Activated CD8-positive, alpha-beta memory T cell treated with anti-CD3 and anti-CD28 coated beads for 4 hours (primary cell): ENCODE results near the gene OR2AE1.

Source experiments
- DNase-seq, 2 donors: peaks; one replicate each; pipeline ENCODE4 v3.0.0-alpha.2; 2020; ENCODE audit warnings: low read depth in 2 of 2

OR2AE1 gene

GRCh38 chr7:99860281-99861127, 16.3 kb downstream of the OR2AE1 start:
- no peak for DNase-seq

GRCh38 chr7:99855236-99855635, 21.6 kb downstream of the OR2AE1 start:
- no peak for DNase-seq

GRCh38 chr7:99848420-99849216, 28.2 kb downstream of the OR2AE1 start:
- DNase-seq = no peak

- DNase-seq = no peak
These were observed 32.5 kb downstream of the OR2AE1 start for GRCh38 chr7:99844328-99844727.

DNA sequence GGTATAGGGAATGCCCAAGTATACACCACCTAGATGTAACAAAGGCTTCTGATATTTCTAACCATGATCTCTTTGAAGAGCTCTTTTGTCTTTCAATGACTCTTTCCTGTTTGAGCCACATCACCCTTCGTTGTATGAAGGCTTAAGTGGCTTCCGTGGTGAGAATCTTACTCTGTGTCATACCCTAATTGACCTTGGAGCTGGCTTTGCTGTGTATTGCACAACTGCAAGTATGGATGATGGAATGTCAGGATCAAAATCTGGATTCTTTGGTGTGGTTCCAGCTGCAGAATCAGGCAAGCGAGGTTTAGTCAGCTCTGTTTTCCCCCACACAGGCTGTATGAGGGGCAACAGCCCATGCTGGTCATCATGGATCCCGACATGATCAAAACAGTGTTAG, 33.0 kb downstream of the OR2AE1 start:
- DNase-seq = no peak

GRCh38 chr7:99842926-99843325, 33.9 kb downstream of the OR2AE1 start:
- DNase-seq = no peak

DNA sequence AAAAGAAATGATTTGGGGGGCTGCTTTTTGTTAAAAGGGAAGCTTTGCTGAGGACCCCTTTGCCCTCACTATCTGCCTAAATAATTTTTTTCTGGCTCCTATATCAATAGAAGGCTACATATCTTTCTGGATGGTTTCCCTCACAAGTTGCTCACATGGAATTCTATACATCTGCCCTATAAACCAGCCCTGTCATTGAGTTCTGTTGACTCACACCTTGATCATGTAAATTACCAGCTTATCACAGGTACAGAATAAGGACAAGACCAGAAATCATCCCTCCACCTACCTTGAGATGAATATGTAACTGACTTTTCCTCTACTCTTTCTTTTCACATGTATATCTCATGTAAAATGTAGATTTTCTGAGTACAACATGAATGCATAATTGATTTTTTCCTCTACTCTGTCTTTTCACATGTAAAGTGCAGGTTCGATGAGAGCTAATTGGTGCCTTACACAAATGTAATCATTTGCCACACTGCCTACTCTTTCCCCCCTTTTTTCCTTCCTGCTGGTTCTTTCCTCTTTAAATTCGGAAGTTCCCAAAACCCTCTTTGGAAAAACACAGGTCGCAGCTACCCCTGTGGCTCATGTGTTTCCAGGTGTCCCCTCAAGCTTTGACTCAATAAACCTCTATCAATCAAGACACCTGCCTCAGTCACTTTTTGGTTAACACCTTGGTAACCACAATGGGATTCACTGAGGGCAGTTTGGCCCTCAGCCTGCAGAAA, 36.5 kb downstream of the OR2AE1 start:
- DNase-seq = no peak

DNA sequence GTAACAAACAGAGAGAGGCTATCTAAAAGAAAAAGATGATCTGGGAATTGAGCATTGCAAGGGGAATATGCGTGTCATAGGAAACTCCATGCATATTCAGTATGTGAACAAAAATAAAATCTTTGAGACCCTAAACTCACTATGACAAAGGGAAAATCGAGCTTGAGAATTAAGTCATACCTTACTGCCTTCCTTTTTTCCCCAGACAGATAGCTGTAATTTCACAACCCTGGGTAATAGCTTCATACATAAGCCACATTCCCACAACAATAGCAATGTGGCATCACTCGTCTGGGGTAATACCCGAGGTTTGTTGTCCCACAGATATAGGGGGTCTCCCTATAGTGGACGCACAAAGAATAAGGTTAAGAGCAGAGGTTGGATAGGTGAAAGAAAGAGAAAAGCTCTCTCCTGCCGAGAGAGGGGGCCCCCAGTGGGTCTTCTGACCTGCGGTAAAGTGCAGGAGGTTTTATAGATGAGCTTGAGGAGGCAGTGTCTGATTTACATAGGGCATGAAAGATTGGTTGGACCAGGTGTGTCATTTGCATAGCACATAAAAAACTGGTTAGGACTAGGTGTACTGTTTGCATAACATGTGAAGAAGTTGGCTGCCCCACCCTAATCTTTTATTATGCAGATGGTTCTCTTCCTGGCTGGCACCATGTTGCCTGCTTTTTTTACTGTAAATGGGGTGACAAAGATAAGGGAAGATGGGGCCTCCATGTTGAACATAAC, 37.4 kb downstream of the OR2AE1 start:
- DNase-seq = no peak

DNA sequence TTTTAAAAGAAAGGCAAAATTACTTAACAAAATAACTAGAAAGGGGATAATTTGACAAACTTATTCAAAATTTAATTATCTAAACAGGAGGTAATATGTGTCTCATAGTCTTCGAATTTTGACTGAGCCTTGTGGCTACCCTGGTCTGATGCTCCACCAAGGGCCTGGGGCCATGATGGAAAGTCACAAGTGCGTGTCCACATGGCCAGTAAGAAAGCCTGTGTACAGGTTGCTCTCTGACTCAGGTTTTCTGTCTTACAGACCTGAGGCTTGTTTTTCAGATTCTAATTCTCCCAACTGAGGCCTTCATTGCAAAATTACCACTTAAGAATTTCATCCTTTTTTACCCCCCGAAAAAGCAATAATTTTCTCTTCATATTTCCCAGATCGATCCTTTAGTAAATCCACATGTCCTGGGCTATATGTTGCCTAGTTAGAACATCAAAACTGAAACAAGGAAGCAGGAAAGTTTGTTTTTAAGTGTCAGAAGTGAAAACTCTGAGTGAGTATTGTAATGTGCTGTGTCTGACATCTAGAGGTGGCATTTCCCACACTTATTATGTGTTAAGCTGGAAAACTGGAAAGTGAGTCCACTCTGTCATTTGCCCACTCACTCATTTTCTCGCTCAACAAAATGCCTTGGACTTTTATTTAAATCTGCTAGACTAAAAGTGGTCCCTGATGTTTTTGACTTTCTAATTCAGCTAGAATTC, 39.0 kb downstream of the OR2AE1 start:
- DNase-seq = no peak

DNA sequence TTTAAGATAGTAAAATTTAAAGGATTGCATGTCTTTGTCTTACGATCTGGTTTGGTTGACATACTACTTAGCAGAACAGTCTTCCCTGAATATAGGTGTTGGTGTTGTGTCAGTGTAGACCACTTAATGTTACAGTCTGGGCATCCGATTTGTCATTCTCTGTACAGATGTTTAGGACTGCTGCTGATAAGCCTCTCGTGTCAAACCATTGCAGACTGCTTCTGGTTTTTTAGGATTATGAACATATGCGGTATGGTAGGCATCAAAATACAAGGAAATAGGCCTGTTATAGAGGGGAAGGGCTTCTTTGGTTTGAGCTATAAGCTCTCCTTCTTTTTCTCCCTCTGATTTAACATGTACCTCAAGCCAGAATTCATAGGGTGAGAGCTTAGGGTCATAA, 41.6 kb downstream of the OR2AE1 start:
- no peak for DNase-seq

DNA sequence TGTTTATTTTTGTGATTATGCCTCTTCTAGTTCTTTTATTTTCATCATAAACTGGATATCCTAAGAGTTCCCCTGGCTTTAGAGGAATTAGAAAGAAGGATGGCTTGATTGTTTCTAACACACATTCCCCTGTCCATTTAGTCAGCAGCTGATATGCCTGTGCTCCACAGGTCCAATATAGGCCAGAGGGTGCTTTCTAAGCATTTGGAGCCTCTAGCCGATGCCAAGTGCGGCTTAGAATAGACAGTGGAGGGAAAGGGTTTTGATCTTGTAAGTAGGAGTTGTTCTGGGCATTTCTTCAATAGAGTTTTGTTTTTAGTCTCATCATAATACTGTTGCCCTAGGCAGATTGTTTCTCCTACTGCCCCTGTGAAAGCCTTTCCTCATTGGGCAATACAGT, 42.5 kb downstream of the OR2AE1 start:
- no peak for DNase-seq

GRCh38 chr7:99833289-99833877, 43.5 kb downstream of the OR2AE1 start:
- DNase-seq = no peak

- DNase-seq = no peak
These were observed 45.2 kb downstream of the OR2AE1 start for GRCh38 chr7:99831595-99831994.

DNA sequence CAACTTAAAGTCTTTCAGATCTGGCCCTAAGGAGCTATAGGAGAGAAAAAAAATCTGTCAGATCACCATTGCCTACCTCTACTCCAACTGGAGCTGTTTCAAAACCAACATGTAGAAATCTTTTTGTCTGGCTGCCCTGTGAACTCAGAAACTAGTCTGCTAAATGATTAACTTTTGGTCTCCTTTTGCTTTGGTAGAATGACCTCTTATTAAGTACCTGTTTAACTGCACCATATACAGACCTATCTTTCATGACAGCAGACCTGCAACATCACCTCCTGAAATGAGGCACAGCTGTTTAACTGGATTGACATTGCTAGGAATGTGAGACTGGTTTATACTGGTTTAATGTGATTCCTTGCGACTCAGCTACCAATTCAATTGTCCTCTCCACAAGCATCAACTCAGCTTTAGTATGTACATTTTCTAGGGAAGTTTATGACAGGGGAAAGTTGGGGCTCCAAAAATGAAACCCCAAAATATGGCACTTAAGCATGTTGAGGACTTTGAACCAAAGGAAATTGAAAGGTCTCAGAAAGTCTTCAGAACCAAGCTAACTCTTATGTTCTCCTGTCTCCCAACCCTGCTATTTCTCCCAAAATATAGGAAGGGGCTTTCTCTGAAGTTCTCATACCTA, 47.2 kb downstream of the OR2AE1 start:
- no peak for DNase-seq

GRCh38 chr7:99828811-99829210, 48.0 kb downstream of the OR2AE1 start:
- no peak for DNase-seq

GRCh38 chr7:99827040-99827778, 49.6 kb downstream of the OR2AE1 start:
- no peak for DNase-seq
